Measurements from ENCODE around the gene ZW10.

GRCh38 chr11:113722934-113723333 lies 50.6 kb downstream of the ZW10 start:
- TF ChIP-seq POLR2AphosphoS5 (IDR thresholded peaks at IDR 0.05; ENCODE audit: borderline replicate concordance, low read depth, low read length) (no peak), EZH2 (IDR thresholded peaks at IDR 0.05) (no peak), FOXP2 (optimal IDR thresholded peaks at IDR 0.05; ENCODE audit: control extremely low read depth, extremely low read length, insufficient read depth) (no peak)

All from SK-N-MC (cell line).